H1 (cell line): ENCODE data around the gene EPHB1. TPM values are rescaled to one million over a fixed set of nuclear protein-coding genes. Genes with fewer than 3 reads are reported as not detected.
A peak's percentile ranks its signal among the peaks of the same experiment; 100 is the strongest.

Experiments used
- CTCF ChIA-PET: fragments of 300-600 bp; sonication (Branson Sonifier 250); formaldehyde crosslinking; loops from one replicate; lab custom pipeline; 2021; ENCODE audit not compliant: partially characterized antibody; lab: Charles Lee
- POLR2A ChIA-PET: fragments of 300-600 bp; sonication (Branson Sonifier 250); formaldehyde crosslinking; loops from one replicate; lab custom pipeline; 2021; ENCODE audit warnings: inconsistent platforms; ENCODE audit not compliant: partially characterized antibody; lab: Charles Lee
- DNase-seq, 2 experiments: peaks; one replicate each; pipeline versions ENCODE4 v3.0.0 to v3.0.0-alpha.2; 2010 to 2022; ENCODE audit warnings: low spot score in 2 of 2, low read depth in 1 of 2, mixed read lengths in 1 of 2
- FAIRE-seq: peaks from 2 replicates; lab custom pipeline; 2011; peaks lifted over from hg19 to GRCh38; lab: Jason Lieb, UNC
- H2AFZ ChIP-seq: 2 replicates; pipeline ENCODE4 v1.8.1; 2012; ENCODE audit warnings: low read length, inconsistent platforms
- H2AK5ac ChIP-seq: 2 replicates; pipeline ENCODE4 v1.6.1; 2013; ENCODE audit warnings: low read depth, low read length
- H2BK120ac ChIP-seq: replicated peaks from 2 replicates; pipeline ENCODE3; 2013; ENCODE audit warnings: low read depth, low read length, inconsistent platforms
- H2BK12ac ChIP-seq: 2 replicates; pipeline ENCODE4 v1.6.1; 2013; ENCODE audit warnings: low read depth, low read length
- H2BK15ac ChIP-seq: 2 replicates; pipeline ENCODE4 v1.6.1; 2013; ENCODE audit warnings: low read length
- H2BK20ac ChIP-seq: 2 replicates; pipeline ENCODE4 v1.6.1; 2013; ENCODE audit warnings: low read length
- H2BK5ac ChIP-seq: 2 replicates; pipeline ENCODE4 v1.6.1; 2013; ENCODE audit warnings: low read depth, low read length
- H3K14ac ChIP-seq: 2 replicates; pipeline ENCODE4 v1.6.1; 2013; ENCODE audit warnings: inconsistent platforms; ENCODE audit not compliant: insufficient read length
- H3K18ac ChIP-seq: 2 replicates; pipeline ENCODE4 v1.6.1; 2013; ENCODE audit warnings: low read length; ENCODE audit errors: extremely low read depth
- H3K23ac ChIP-seq: 2 replicates; pipeline ENCODE4 v1.6.1; 2013; ENCODE audit warnings: inconsistent platforms; ENCODE audit not compliant: insufficient read length
- H3K23me2 ChIP-seq: 2 replicates; pipeline ENCODE4 v1.6.1; 2013; ENCODE audit warnings: low read depth, low read length
- H3K27ac ChIP-seq: 2 replicates; pipeline ENCODE4 v1.6.1; 2011; ENCODE audit warnings: low read depth, low read length, inconsistent platforms
- H3K27me3 ChIP-seq, 4 experiments: replicated peaks in 1 of 4; 1 replicate in 1 of 4; 2 replicates in 3 of 4; pipeline versions ENCODE4 v1.6.1 to v1.8.1; 2011 to 2013; ENCODE audit warnings: low read length in 3 of 4, mild to moderate bottlenecking in 3 of 4, inconsistent platforms in 2 of 4, mixed read lengths in 2 of 4, moderate library complexity in 1 of 4; ENCODE audit not compliant: control insufficient read depth in 3 of 4, insufficient read depth in 3 of 4; ENCODE audit errors: extremely low read depth in 1 of 4
- H3K36me3 ChIP-seq, 4 experiments: 2 replicates each; pipeline versions ENCODE4 v1.6.1 to v1.8.1; 2011 to 2013; ENCODE audit warnings: mild to moderate bottlenecking in 4 of 4, low read length in 3 of 4, moderate library complexity in 2 of 4, control low read depth in 1 of 4, inconsistent platforms in 1 of 4; ENCODE audit not compliant: insufficient read depth in 4 of 4, control insufficient read depth in 2 of 4
- H3K4ac ChIP-seq: replicated peaks from 2 replicates; pipeline ENCODE3; 2013; ENCODE audit warnings: low read length, low read depth, mixed read lengths, inconsistent platforms; ENCODE audit not compliant: insufficient read length
- H3K4me1 ChIP-seq, 4 experiments: replicated peaks in 1 of 4; 1 replicate in 1 of 4; 2 replicates in 3 of 4; pipeline versions ENCODE4 v1.6.1 to v1.8.1; 2011 to 2013; ENCODE audit warnings: low read length in 3 of 4, inconsistent platforms in 2 of 4, mixed read lengths in 1 of 4; ENCODE audit not compliant: insufficient read depth in 4 of 4, control insufficient read depth in 3 of 4
- H3K4me2 ChIP-seq, 2 experiments: 2 replicates each; pipeline versions ENCODE4 v1.6.1 to v1.8.1; 2011 to 2013; ENCODE audit warnings: low read depth in 2 of 2, low read length in 2 of 2, control low read depth in 1 of 2, inconsistent platforms in 1 of 2, mild to moderate bottlenecking in 1 of 2; ENCODE audit not compliant: insufficient read depth in 1 of 2
- H3K4me3 ChIP-seq, 4 experiments: fragments of 200-600, 300-600 bp in 1 of 4; sonication (generic), shearing (Covaris generic), sonication (Bioruptor Twin) in 1 of 4; 2 replicates each; pipeline versions ENCODE4 v1.5.1 to v1.8.1; 2011 to 2016; ENCODE audit warnings: low read length in 4 of 4, low read depth in 3 of 4, control low read depth in 2 of 4, inconsistent platforms in 2 of 4, mild to moderate bottlenecking in 2 of 4, mixed read lengths in 1 of 4, moderate library complexity in 1 of 4; ENCODE audit not compliant: insufficient read depth in 2 of 4; ENCODE audit errors: extremely low read depth in 1 of 4
- H3K56ac ChIP-seq: replicated peaks from 2 replicates; pipeline ENCODE3; 2013; ENCODE audit warnings: low read depth, mild to moderate bottlenecking, mixed read lengths, low read length, inconsistent platforms; ENCODE audit not compliant: insufficient read length
- H3K79me1 ChIP-seq: 2 replicates; pipeline ENCODE4 v1.6.1; 2013; ENCODE audit warnings: low read depth, low read length, control low read depth
- H3K79me2 ChIP-seq, 2 experiments: 2 replicates each; pipeline versions ENCODE4 v1.6.1 to v1.8.1; 2012 to 2013; ENCODE audit warnings: low read length in 2 of 2, mild to moderate bottlenecking in 2 of 2, inconsistent platforms in 1 of 2; ENCODE audit not compliant: insufficient read depth in 2 of 2, control insufficient read depth in 1 of 2
- H3K9ac ChIP-seq, 4 experiments: replicated peaks in 1 of 4; 1 replicate in 1 of 4; 2 replicates in 3 of 4; pipeline versions ENCODE4 v1.6.1 to v1.8.1; 2011 to 2013; ENCODE audit warnings: low read depth in 3 of 4, low read length in 3 of 4, control low read depth in 2 of 4, mild to moderate bottlenecking in 2 of 4, moderate library complexity in 2 of 4, inconsistent platforms in 1 of 4; ENCODE audit errors: extremely low read depth in 1 of 4
- H3K9me3 ChIP-seq, 2 experiments: 2 replicates each; pipeline versions ENCODE4 v1.6.1 to v1.8.1; 2012 to 2013; ENCODE audit warnings: mild to moderate bottlenecking in 2 of 2, moderate library complexity in 2 of 2, control low read depth in 1 of 2, inconsistent platforms in 1 of 2, low read depth in 1 of 2, low read length in 1 of 2, mixed read lengths in 1 of 2; ENCODE audit not compliant: insufficient read depth in 2 of 2
- H4K20me1 ChIP-seq, 2 experiments: replicated peaks in 1 of 2; 2 replicates each; pipeline versions ENCODE3 to v1.8.1; 2011 to 2013; ENCODE audit warnings: inconsistent platforms in 2 of 2, low read length in 2 of 2, mild to moderate bottlenecking in 1 of 2; ENCODE audit not compliant: insufficient read depth in 2 of 2, control insufficient read depth in 1 of 2
- H4K5ac ChIP-seq: 2 replicates; pipeline ENCODE4 v1.6.1; 2013; ENCODE audit warnings: low read length, low read depth, mixed read lengths, inconsistent platforms; ENCODE audit not compliant: insufficient read length
- H4K8ac ChIP-seq: 2 replicates; pipeline ENCODE4 v1.8.0; 2013; ENCODE audit warnings: mild to moderate bottlenecking, moderate library complexity, low read length, inconsistent platforms; ENCODE audit not compliant: insufficient read depth; ENCODE audit errors: extremely low read depth
- H4K91ac ChIP-seq: replicated peaks from 2 replicates; pipeline ENCODE3; 2013; ENCODE audit warnings: low read length, mixed read lengths, inconsistent platforms; ENCODE audit not compliant: insufficient read length
- BRCA1 ChIP-seq: IDR thresholded peaks from 2 replicates; pipeline ENCODE4 v1.6.1; 2012; ENCODE audit warnings: low read depth, low read length, improper control_type of control experiment
- CBX5 ChIP-seq: fragments of 300-800, 300-1000 bp; sonication (generic); IDR thresholded peaks from 2 replicates; pipeline ENCODE4 v1.7.1; 2016; ENCODE audit warnings: antibody characterized with exemption, low read length, low read depth
- CHD1 ChIP-seq: IDR thresholded peaks from 2 replicates; pipeline ENCODE4 v1.6.1; 2012; ENCODE audit warnings: low read depth, low read length, improper control_type of control experiment
- EGR1 ChIP-seq: IDR thresholded peaks from 2 replicates; pipeline ENCODE4 v1.6.1; 2011; ENCODE audit warnings: low read depth, low read length, borderline replicate concordance
- FOSL1 ChIP-seq: IDR thresholded peaks from 2 replicates; pipeline ENCODE4 v1.6.1; 2011; ENCODE audit warnings: mild to moderate bottlenecking, low read depth, low read length, moderate library complexity; ENCODE audit not compliant: insufficient read depth
- KDM4A ChIP-seq: IDR thresholded peaks from one replicate; pipeline ENCODE4 v1.7.1; 2012; ENCODE audit warnings: low read depth, mild to moderate bottlenecking, moderate library complexity, low read length, inconsistent platforms; ENCODE audit not compliant: severe bottlenecking
- MAFK ChIP-seq: IDR thresholded peaks from 2 replicates; pipeline ENCODE4 v1.6.1; 2012; ENCODE audit warnings: low read depth, mild to moderate bottlenecking, improper control_type of control experiment, low read length
- NANOG ChIP-seq: IDR thresholded peaks from 2 replicates; pipeline ENCODE4 v1.6.1; 2011; ENCODE audit warnings: low read length, low read depth, mild to moderate bottlenecking, inconsistent platforms; ENCODE audit not compliant: insufficient read depth, poor library complexity, severe bottlenecking
- NRF1 ChIP-seq: IDR thresholded peaks from 2 replicates; pipeline ENCODE4 v1.6.1; 2011; ENCODE audit warnings: mild to moderate bottlenecking, low read depth, low read length, improper control_type of control experiment
- SP2 ChIP-seq: IDR thresholded peaks from 2 replicates; pipeline ENCODE4 v1.6.1; 2012; ENCODE audit warnings: mild to moderate bottlenecking, low read length, inconsistent platforms
- SUZ12 ChIP-seq: fragments of 200-600 bp; sonication (generic); IDR thresholded peaks from 2 replicates; pipeline ENCODE4 v1.6.1; 2012; ENCODE audit warnings: mild to moderate bottlenecking, inconsistent platforms, low read length, moderate library complexity, mixed read lengths
- TCF12 ChIP-seq: IDR thresholded peaks from 2 replicates; pipeline ENCODE4 v1.6.1; 2011; ENCODE audit warnings: low read depth, mild to moderate bottlenecking, low read length
- WGBS, 2 experiments: shearing (Covaris generic) in 1 of 2; methylation state at CpG; one replicate each; pipeline versions ENCODE4 v1.1.6 to v1.1.7; 2013 to 2015; ENCODE audit warnings: low lambda C conversion rate in 2 of 2, mixed read lengths in 2 of 2, inconsistent platforms in 1 of 2, low coverage in 1 of 2, missing lambda C conversion rate in 1 of 2; ENCODE audit not compliant: insufficient replicate concordance in 2 of 2, insufficient coverage in 1 of 2, insufficient read length in 1 of 2; ENCODE audit errors: extremely low coverage in 1 of 2, missing lambda C conversion rate in 1 of 2; 5-methylcytosine and 5-hydroxymethylcytosine counted together
- polyA plus RNA-seq, 7 experiments: library from polyadenylated mRNA; depleted of rRNA in 3 of 7; stranded (reverse) in 5 of 7; unstranded in 2 of 7; fragments of >200 nt in 5 of 7; fragments of 200-250 nt in 2 of 7; gene quantifications; 1 replicate in 5 of 7; 2 replicates in 1 of 7; 4 replicates in 1 of 7; pipeline versions ENCODE4 v1.2.1 to v1.2.3, GENCODE V29; 2011 to 2013; ENCODE audit warnings: missing spikeins in 2 of 7, mixed read lengths in 2 of 7
- total RNA-seq: library from RNA; stranded (reverse); fragmentation: NEBNext Ultra II Directional; extraction: Animal tissue kit (Norgen Biotek cat#: 25700); gene quantifications from 2 replicates; pipeline ENCODE4 v1.2.1, GENCODE V29; 2021
- TF ChIP-seq, protein P1 (sequence below): IDR thresholded peaks from 2 replicates; pipeline ENCODE4 v1.6.1; 2012; ENCODE audit warnings: low read length, inconsistent platforms

The EPHB1 gene
- total and polyA plus RNA-seq, 2 of the 8 experiments (the other 6 are each of a cell fraction or from before 2014, with no cell fraction given): 3.5 to 5.9 TPM

- H3K18ac ChIP-seq: no peak overlapping the region
- H2BK12ac ChIP-seq: no peak overlapping the region
- no peak overlapping the region for H3K4me2 ChIP-seq
- no peaks in the 10 kb centered on the region for H3K27me3 ChIP-seq
- no peaks in the 10 kb centered on the region for H4K20me1 ChIP-seq
- no peaks in the 10 kb centered on the region for H3K9me3 ChIP-seq
- H3K4ac ChIP-seq: no peak overlapping the region
- H3K27ac ChIP-seq: no peak overlapping the region
- H3K79me1 ChIP-seq: no peaks in the 10 kb centered on the region
- POLR2A ChIA-PET: no interaction called here
- H2BK5ac ChIP-seq: no peak overlapping the region
- H3K36me3 ChIP-seq: no peaks in the 10 kb centered on the region
- no peak overlapping the region for H2AK5ac ChIP-seq
- no peak for DNase-seq
- H3K23me2 ChIP-seq: no peaks in the 10 kb centered on the region
- no peak overlapping the region for H4K91ac ChIP-seq
- H3K4me1 ChIP-seq: peaks cover 0 to 2% (median under 1%) of the 10 kb centered on the region in 4 experiments; a peak in 4 of 7 replicates
- no peak overlapping the region for H3K23ac ChIP-seq
- 0 out of 2 replicates have a peak overlapping the region, but pooled peaks have one; percentile 48 for H2BK20ac ChIP-seq
- H4K5ac ChIP-seq: no peak overlapping the region
- H2AFZ ChIP-seq: no peak overlapping the region
- H2BK15ac ChIP-seq: no peak overlapping the region
- no peaks in the 10 kb centered on the region for H3K79me2 ChIP-seq
- CTCF ChIA-PET: interaction anchor here (1.1 kb wide), 1 partner anchor 398 kb away, joined by 3 read pairs; no protein-coding TSS in a partner anchor
- no peak overlapping the region for H4K8ac ChIP-seq
- H3K14ac ChIP-seq: no peak overlapping the region
- no peak overlapping the region for H3K9ac ChIP-seq
- H3K4me3 ChIP-seq: no peak overlapping the region
- no peak overlapping the region for H3K56ac ChIP-seq
- no peak for FAIRE-seq
- H2BK120ac ChIP-seq: no peak overlapping the region
- WGBS, 2 experiments: 72% methylated on average over 3 of the region's 3 CpGs; no CpG with 5 or more reads in 1 of the 2 experiments
- TF ChIP-seq SP2: no peak
- no peak for TF ChIP-seq MAFK
- no peak for TF ChIP-seq FOSL1
- no peak for TF ChIP-seq NANOG
- TF ChIP-seq, protein P1, sequence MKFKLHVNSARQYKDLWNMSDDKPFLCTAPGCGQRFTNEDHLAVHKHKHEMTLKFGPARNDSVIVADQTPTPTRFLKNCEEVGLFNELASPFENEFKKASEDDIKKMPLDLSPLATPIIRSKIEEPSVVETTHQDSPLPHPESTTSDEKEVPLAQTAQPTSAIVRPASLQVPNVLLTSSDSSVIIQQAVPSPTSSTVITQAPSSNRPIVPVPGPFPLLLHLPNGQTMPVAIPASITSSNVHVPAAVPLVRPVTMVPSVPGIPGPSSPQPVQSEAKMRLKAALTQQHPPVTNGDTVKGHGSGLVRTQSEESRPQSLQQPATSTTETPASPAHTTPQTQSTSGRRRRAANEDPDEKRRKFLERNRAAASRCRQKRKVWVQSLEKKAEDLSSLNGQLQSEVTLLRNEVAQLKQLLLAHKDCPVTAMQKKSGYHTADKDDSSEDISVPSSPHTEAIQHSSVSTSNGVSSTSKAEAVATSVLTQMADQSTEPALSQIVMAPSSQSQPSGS: no peak
- no peak for TF ChIP-seq NRF1
- no peak for TF ChIP-seq CBX5
- no peak for TF ChIP-seq EGR1
- no peak for TF ChIP-seq CHD1
- no peak for TF ChIP-seq TCF12
- TF ChIP-seq SUZ12: no peak
- no peak for TF ChIP-seq KDM4A
- TF ChIP-seq BRCA1: no peak
Measured at GRCh38 chr3:135192929-135193328, 397.9 kb downstream of the EPHB1 start.
